Mesangial cell (primary cell): ENCODE data around the gene DEFB128. TPM values are rescaled to one million over a fixed set of nuclear protein-coding genes. Genes with fewer than 3 reads are reported as not detected.

Experiments
- total RNA-seq: library from RNA; depleted of rRNA; stranded (reverse); fragments of >200 nt; gene quantifications from 2 replicates; pipeline ENCODE4 v1.2.3, GENCODE V29; 2015

Gene DEFB128
- not detected in 2 replicates for total RNA-seq

DNA sequence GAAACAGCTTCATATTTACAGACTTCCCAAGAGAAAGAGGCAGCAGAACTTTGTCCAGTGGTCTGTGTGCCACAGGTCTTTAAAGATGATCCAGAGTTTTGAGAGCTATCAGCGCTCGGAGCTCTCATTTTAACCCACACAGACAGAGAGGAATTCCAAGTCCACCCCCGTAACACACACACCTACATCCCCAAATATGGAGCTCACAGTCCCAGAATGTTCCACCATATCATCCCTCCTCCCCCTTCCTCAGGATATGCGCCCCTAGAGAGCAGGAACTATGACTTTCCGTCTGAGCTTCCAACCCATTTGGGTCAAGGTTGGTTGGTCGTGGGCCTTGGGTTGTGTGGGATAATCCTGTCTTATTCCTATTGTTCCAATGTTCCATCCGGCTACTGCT lies at the start of gene DEFB128:
DEFB128 (minus strand) TSS at position 101 of the 400 bp plus-strand sequence; CDS start at position 13, 88 bp downstream.

DNA sequence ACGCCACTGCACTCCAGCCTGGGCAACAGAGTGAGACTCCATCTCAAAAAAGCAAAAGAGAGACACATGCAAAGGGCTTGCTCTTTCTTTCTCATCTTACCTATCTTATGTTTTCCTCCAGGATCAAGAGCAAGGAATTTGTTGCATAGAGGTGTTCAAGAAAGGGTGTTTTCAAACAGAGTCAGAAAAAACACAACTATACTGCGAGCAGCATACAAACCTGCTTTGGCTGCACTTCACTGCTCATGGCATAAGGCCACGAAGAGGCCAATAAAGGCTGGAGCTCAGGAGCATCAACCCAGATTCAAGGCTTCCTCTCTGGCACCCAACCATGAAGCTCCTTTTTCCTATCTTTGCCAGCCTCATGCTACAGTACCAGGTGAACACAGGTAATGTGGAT lies 37.4 kb upstream of the DEFB128 start, which contains the start of gene DEFB129:
DEFB129 (plus strand) TSS at position 301 of the 400 bp plus-strand sequence; CDS start at position 332, 31 bp downstream.

DNA sequence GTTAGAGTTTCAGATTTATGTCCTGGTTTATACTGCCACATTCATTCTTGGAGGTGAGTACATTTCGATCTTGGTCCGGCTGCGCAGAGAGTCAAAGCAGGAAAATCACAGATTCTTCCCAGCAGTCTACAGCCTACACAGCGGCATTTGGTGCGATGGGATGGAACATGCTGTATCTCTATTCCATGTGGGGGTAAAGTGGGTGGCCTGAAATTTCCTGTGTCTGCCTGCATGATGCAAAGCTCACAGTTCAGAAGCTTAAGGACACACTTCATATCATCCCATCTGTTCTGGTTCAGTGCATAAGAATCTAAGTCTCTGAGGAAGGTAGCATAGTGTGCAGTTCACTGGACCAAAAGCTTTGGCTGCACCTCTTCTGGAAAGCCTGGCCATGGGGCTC lies 32.4 kb downstream of the DEFB128 start, which contains the start of gene DEFB127:
DEFB127 (plus strand) TSS at position 301 of the 400 bp plus-strand sequence; CDS start at position 392, 91 bp downstream.

DNA sequence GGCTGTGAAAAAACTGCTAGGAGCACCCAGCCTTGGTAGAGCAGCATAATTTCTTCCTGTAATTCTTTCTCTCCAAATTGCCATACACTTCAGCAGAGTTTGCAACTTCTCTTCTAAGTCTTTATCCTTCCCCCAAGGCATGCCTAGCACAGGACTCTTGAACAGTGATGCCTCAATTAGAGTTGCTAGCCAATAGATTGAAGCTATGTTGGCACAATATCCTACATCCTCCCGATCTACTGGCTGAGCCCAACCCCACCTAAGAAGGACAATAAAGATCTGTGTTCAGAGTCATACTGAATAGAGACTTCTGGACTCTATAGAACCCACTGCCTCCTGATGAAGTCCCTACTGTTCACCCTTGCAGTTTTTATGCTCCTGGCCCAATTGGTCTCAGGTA lies 47.2 kb downstream of the DEFB128 start, which contains the start of gene DEFB126:
DEFB126 (plus strand) TSS at position 301 of the 400 bp plus-strand sequence; CDS start at position 340, 39 bp downstream.

Other genes with a start within 250 kb of the DEFB128 start
- gene DEFB125, start 102.0 kb downstream of the DEFB128 start, total RNA-seq = not detected in 2 replicates
- gene DEFB126, start 47.1 kb downstream of the DEFB128 start, total RNA-seq = not detected in 2 replicates
- gene DEFB127, start 32.3 kb downstream of the DEFB128 start, total RNA-seq = not detected in 2 replicates
- not detected in 2 replicates for gene DEFB129, start 37.5 kb upstream of the DEFB128 start, total RNA-seq
- gene DEFB132, start 68.0 kb upstream of the DEFB128 start, total RNA-seq = not detected in 2 replicates
- 2.3 and 6.0 TPM in 2 replicates for gene C20orf96, start 101.0 kb upstream of the DEFB128 start, total RNA-seq
- gene ZCCHC3, start 107.9 kb upstream of the DEFB128 start, total RNA-seq = 11.4 and 17.1 TPM in 2 replicates
- gene SOX12, start 135.8 kb upstream of the DEFB128 start, total RNA-seq = 11.2 and 23.3 TPM in 2 replicates
- 106 and 114 TPM in 2 replicates for gene NRSN2, start 157.4 kb upstream of the DEFB128 start, total RNA-seq
- gene TRIB3, start 191.0 kb upstream of the DEFB128 start, total RNA-seq = 133 and 137 TPM in 2 replicates
- gene RBCK1, start 218.6 kb upstream of the DEFB128 start, total RNA-seq = 138 and 152 TPM in 2 replicates